ENCODE results near the gene AUTS2. TPM values are rescaled to one million over a fixed set of nuclear protein-coding genes. Genes with fewer than 3 reads are reported as not detected.

Gene AUTS2
- total RNA-seq, 1 experiment from 2014 or later, result 256 TPM

DNA sequence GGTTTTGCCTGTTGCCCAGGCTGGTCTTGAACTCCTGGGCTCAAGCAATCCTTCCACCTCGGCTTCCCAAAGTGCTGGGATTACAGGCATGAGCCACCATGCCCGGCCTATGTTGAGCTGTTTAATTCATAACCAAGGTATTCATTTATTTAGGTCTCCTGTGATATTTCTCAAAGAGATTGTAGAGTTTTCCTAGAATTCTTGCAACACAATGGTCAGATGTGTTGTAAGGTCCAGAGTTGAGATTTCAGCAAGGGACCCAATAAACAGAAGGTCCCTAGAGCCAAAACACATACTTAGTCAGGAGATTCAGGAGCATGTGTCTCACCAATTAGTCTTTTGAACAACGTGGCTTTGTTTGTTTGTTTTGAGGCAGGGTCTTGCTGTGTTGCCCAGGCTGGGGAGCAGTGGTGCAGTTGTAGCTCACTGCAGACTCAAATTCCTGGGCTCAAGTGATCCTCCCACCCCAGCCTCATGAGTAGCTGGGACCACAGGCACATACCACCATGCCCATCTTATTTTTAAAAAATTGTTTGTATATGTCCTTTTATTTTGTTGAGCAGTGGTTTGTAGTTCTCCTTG is 1212.4 kb downstream of the AUTS2 start:
- H2AK5ac ChIP-seq (ENCODE audit: insufficient read length, low read length), result no peak overlapping the region
- no peak overlapping the region for H2BK120ac ChIP-seq (ENCODE audit: low read depth, low read length, poor library complexity, severe bottlenecking)
- no peak overlapping the region for H2BK20ac ChIP-seq (ENCODE audit: low read depth, low read length, poor library complexity, severe bottlenecking)
- no peak overlapping the region for H3K56ac ChIP-seq (ENCODE audit: insufficient read length, low read depth, low read length)
- H3K36me3 Mint-ChIP-seq (ENCODE audit: insufficient read depth in 1 of 3, low read depth in 3 of 3), result no peaks in the 10 kb centered on the region
- H3T11ph ChIP-seq (ENCODE audit: low read length), result no peak overlapping the region
- no peak overlapping the region for H3K14ac ChIP-seq (ENCODE audit: insufficient read depth, low read length)
- H2AFZ ChIP-seq (ENCODE audit: low read length), result no peak overlapping the region
- no peak overlapping the region for H3K27ac ChIP-seq (ENCODE audit: insufficient read length, low read depth, low read length)
- H3K27me3 ChIP-seq (ENCODE audit: insufficient read depth, low read length), result no peaks in the 10 kb centered on the region
- no peaks in the 10 kb centered on the region for H3K9me3 ChIP-seq (ENCODE audit: control insufficient read depth, low read depth, low read length)
- no peak overlapping the region for H2BK12ac ChIP-seq (ENCODE audit: insufficient read length, low read depth, low read length)
- H3K4me2 ChIP-seq (ENCODE audit: insufficient read depth, insufficient read length, low read length), result no peak overlapping the region
- no peak overlapping the region for H4K8ac ChIP-seq (replicated peaks; ENCODE audit: insufficient read length, low read depth, low read length)
- H3K18ac ChIP-seq (ENCODE audit: insufficient read length, low read depth, low read length), result no peak overlapping the region
- H2BK15ac ChIP-seq (ENCODE audit: low read depth, low read length), result no peak overlapping the region
- no peak overlapping the region for H4K91ac ChIP-seq (ENCODE audit: insufficient read length, low read depth, low read length)
- TF ChIP-seq, protein P1, sequence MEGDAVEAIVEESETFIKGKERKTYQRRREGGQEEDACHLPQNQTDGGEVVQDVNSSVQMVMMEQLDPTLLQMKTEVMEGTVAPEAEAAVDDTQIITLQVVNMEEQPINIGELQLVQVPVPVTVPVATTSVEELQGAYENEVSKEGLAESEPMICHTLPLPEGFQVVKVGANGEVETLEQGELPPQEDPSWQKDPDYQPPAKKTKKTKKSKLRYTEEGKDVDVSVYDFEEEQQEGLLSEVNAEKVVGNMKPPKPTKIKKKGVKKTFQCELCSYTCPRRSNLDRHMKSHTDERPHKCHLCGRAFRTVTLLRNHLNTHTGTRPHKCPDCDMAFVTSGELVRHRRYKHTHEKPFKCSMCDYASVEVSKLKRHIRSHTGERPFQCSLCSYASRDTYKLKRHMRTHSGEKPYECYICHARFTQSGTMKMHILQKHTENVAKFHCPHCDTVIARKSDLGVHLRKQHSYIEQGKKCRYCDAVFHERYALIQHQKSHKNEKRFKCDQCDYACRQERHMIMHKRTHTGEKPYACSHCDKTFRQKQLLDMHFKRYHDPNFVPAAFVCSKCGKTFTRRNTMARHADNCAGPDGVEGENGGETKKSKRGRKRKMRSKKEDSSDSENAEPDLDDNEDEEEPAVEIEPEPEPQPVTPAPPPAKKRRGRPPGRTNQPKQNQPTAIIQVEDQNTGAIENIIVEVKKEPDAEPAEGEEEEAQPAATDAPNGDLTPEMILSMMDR (conservative IDR thresholded peaks at IDR 0.05), result no peak
- no peaks in the 10 kb centered on the region; a peak in 2 of 5 replicates for H3K9me3 Mint-ChIP-seq
- H4K5ac ChIP-seq (ENCODE audit: insufficient read length, low read depth, low read length), result no peak overlapping the region
- no peak overlapping the region for H3K9ac ChIP-seq (ENCODE audit: extremely low read depth, insufficient read length, low read length)
- H3K4me1 ChIP-seq (ENCODE audit: insufficient read depth, low read length), result no peaks in the 10 kb centered on the region
- no peaks in the 10 kb centered on the region for H4K20me1 ChIP-seq (ENCODE audit: control insufficient read depth, insufficient read depth, insufficient read length)
- H3K4me3 Mint-ChIP-seq, result no peak overlapping the region
- H3K79me2 ChIP-seq (ENCODE audit: insufficient read depth, low read length), result no peaks in the 10 kb centered on the region
- peaks cover 1% of the 10 kb centered on the region; the same call in 1 of the 2 replicates for H3K27me3 Mint-ChIP-seq (ENCODE audit: low read depth)
- no peaks in the 10 kb centered on the region for H3K79me1 ChIP-seq (ENCODE audit: insufficient read depth, low read depth, low read length, poor library complexity, severe bottlenecking)
- DNase-seq, result no peak
- H3K4ac ChIP-seq (ENCODE audit: low read depth, low read length), result no peak overlapping the region
- H2BK5ac ChIP-seq (ENCODE audit: insufficient read length, low read length), result no peak overlapping the region
- no peak overlapping the region; a peak in 1 of 7 replicates for H3K27ac Mint-ChIP-seq
- WGBS (ENCODE audit: extremely low coverage, insufficient read length, low lambda C conversion rate), result no CpG with 5 or more reads among the region's 3 CpGs
- H3K23ac ChIP-seq (ENCODE audit: insufficient read length, low read depth, low read length), result no peak overlapping the region
- peaks cover 4 to 6% of the 10 kb centered on the region in 2 experiments; a peak in 2 of 4 replicates for H3K4me1 Mint-ChIP-seq
- no peaks in the 10 kb centered on the region for H3K23me2 ChIP-seq (ENCODE audit: insufficient read length, low read depth, low read length, poor library complexity, severe bottlenecking)

All from H9 (cell line).